Thoracic aorta (tissue), 2 donors: ENCODE results near the gene DDX4. TPM values are rescaled to one million over a fixed set of nuclear protein-coding genes. Genes with fewer than 3 reads are reported as not detected.

ENCODE experiments used
- ATAC-seq: fragments of 150-250 bp; one replicate; pipeline ENCODE4 v1.8.0; 2017; ENCODE audit warnings: low read depth; ENCODE audit not compliant: insufficient number of reproducible peaks, low FRiP score
- DNase-seq: peaks from one replicate; pipeline ENCODE4 v3.0.0-alpha.2; 2020; ENCODE audit warnings: low spot score
- H3K27ac ChIP-seq, 2 donors: fragments of 200-600 bp; sonication (generic); 1 replicate in 1 of 2; 2 replicates in 1 of 2; pipeline ENCODE4 v1.5.1; 2016; ENCODE audit warnings: mild to moderate bottlenecking in 2 of 2, moderate library complexity in 2 of 2
- H3K27me3 ChIP-seq: fragments of 200-600 bp; sonication (generic); replicated peaks from 2 replicates; pipeline ENCODE4 v1.6.0; 2016; ENCODE audit warnings: mild to moderate bottlenecking; ENCODE audit not compliant: insufficient read depth
- H3K36me3 ChIP-seq: fragments of 200-600 bp; sonication (generic); one replicate; pipeline ENCODE4 v1.5.1; 2016
- H3K4me1 ChIP-seq, 2 donors: fragments of 200-600 bp; sonication (generic); 1 replicate in 1 of 2; 2 replicates in 1 of 2; pipeline versions ENCODE4 v1.5.1 to v1.6.0; 2016; ENCODE audit warnings: low read depth in 2 of 2, mild to moderate bottlenecking in 1 of 2; ENCODE audit not compliant: control insufficient read depth in 1 of 2
- H3K4me3 ChIP-seq: fragments of 200-600 bp; sonication (generic); 2 replicates; pipeline ENCODE4 v1.5.1; 2016; ENCODE audit warnings: mild to moderate bottlenecking
- H3K9me3 ChIP-seq: fragments of 200-600 bp; sonication (generic); 2 replicates; pipeline ENCODE4 v1.5.1; 2016
- CTCF ChIP-seq: fragments of 200-600 bp; sonication (generic); IDR thresholded peaks from one replicate; pipeline ENCODE4 v1.5.1; 2019; ENCODE audit warnings: antibody characterized with exemption
- total RNA-seq, 2 donors: library from RNA; depleted of rRNA; stranded (reverse); fragments of >200 nt; gene quantifications; one replicate each; pipeline versions ENCODE4 v1.1.0 to v1.2.3, GENCODE V29; 2016

DDX4 gene
- total RNA-seq, 2 donors from 2014 or later, result not detected

DNA sequence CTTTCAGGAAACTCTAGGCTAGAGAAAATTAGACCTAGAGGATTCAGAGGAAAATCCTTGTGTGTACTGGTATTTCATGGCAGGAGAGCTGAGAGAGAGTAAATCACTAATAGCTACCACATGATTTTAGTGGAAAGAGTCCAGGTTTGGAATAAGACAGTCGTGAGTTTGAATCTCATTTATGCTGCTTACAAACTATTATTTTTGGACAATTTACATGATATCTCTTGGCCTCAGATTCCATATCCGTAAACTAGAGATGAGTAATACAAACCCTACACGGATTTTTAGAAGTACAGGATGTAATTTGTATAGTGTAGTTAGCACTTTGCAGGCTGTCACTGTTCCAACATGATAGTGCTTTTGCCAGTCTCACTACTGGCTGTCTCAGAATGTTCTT lies 116.0 kb downstream of the DDX4 start:
- H3K4me1 ChIP-seq, result peaks cover 4 to 17% of the 10 kb centered on the region in 2 donors
- no peaks in the 10 kb centered on the region for H3K27me3 ChIP-seq
- H3K9me3 ChIP-seq, result no peaks in the 10 kb centered on the region
- DNase-seq (no peak), ATAC-seq (no peak)
- no peak overlapping the region for H3K4me3 ChIP-seq
- no peak for TF ChIP-seq CTCF
- no peaks in the 10 kb centered on the region for H3K36me3 ChIP-seq
- H3K27ac ChIP-seq, result no peak overlapping the region

DNA sequence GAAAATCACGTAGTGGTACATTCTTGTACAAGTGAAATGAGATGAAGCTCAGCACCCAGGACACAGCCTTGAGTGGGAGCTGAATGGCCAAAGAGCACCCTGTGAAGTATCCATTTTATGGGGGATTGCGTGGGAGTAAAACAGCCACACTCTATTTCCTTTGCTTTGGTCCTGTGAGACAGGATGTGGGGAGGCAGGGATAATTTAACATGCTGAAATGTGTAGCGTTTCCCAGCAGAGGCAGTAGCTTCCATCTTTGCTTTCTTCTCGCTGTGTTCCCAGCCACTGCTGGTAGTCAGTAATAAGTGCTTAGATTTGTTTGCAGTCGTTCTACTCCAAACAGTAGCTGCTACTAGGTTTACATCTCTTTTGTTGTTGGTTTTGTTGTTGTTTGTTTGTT lies 117.6 kb downstream of the DDX4 start:
- Histone ChIP-seq H3K27me3 (no peaks in the 10 kb centered on the region), H3K36me3 (no peaks in the 10 kb centered on the region), H3K9me3 (no peaks in the 10 kb centered on the region), H3K4me1 (peaks cover 0 to 13% of the 10 kb centered on the region in 2 donors), H3K27ac (no peak overlapping the region), H3K4me3 (no peak overlapping the region)
- TF ChIP-seq CTCF, result no peak
- ATAC-seq, result no peak
- DNase-seq, result no peak

- Histone ChIP-seq H3K27me3 (no peaks in the 10 kb centered on the region), H3K36me3 (no peaks in the 10 kb centered on the region), H3K27ac (no peak overlapping the region), H3K4me1 (peaks cover 0 to 8% of the 10 kb centered on the region in 2 donors), H3K4me3 (no peak overlapping the region), H3K9me3 (no peaks in the 10 kb centered on the region)
- ATAC-seq (no peak), DNase-seq (no peak)
- TF ChIP-seq CTCF, result no peak
Measured at GRCh38 chr5:55856516-55857246, 118.8 kb downstream of the DDX4 start.

- no peaks in the 10 kb centered on the region for H3K9me3 ChIP-seq
- ATAC-seq (no peak), DNase-seq (no peak)
- no peaks in the 10 kb centered on the region for H3K27me3 ChIP-seq
- H3K4me3 ChIP-seq, result no peak overlapping the region
- no peak overlapping the region for H3K27ac ChIP-seq
- H3K36me3 ChIP-seq, result no peaks in the 10 kb centered on the region
- peaks cover 0 to 8% of the 10 kb centered on the region in 2 donors for H3K4me1 ChIP-seq
- TF ChIP-seq CTCF, result no peak
Measured at GRCh38 chr5:55857247-55857640, 119.4 kb downstream of the DDX4 start.

GRCh38 chr5:55858104-55858503 lies 120.2 kb downstream of the DDX4 start:
- Histone ChIP-seq H3K27ac (no peak overlapping the region), H3K9me3 (no peaks in the 10 kb centered on the region), H3K4me3 (no peak overlapping the region), H3K4me1 (peaks cover 0 to 8% of the 10 kb centered on the region in 2 donors), H3K36me3 (no peaks in the 10 kb centered on the region), H3K27me3 (no peaks in the 10 kb centered on the region)
- ATAC-seq (no peak), DNase-seq (no peak)
- TF ChIP-seq CTCF, result no peak
